Neuronal stem cell (in vitro differentiated cells): ENCODE measurements around the gene STK10.
A peak's percentile ranks its signal among the peaks of the same experiment; 100 is the strongest.

Experiments
- DNase-seq: peaks from one replicate; pipeline ENCODE4 v3.0.0-alpha.2; 2013; ENCODE audit warnings: low spot score
- H2AFZ ChIP-seq: one replicate; pipeline ENCODE4 v1.6.1; 2013; ENCODE audit warnings: mild to moderate bottlenecking, low read length, inconsistent platforms
- H2AK5ac ChIP-seq: 2 replicates; pipeline ENCODE4 v1.6.1; 2013; ENCODE audit warnings: low read depth, mild to moderate bottlenecking, inconsistent platforms, low read length, moderate library complexity, mixed read lengths
- H2BK120ac ChIP-seq: 2 replicates; pipeline ENCODE4 v1.6.1; 2013; ENCODE audit warnings: low read depth, mild to moderate bottlenecking, inconsistent platforms, low read length, moderate library complexity, mixed read lengths
- H2BK12ac ChIP-seq: one replicate; pipeline ENCODE4 v1.6.1; 2013; ENCODE audit warnings: low read length, inconsistent platforms
- H2BK15ac ChIP-seq: 2 replicates; pipeline ENCODE4 v1.6.1; 2013; ENCODE audit warnings: mild to moderate bottlenecking, low read length, inconsistent platforms, mixed read lengths
- H2BK5ac ChIP-seq: one replicate; pipeline ENCODE4 v1.6.1; 2013; ENCODE audit warnings: inconsistent platforms, mild to moderate bottlenecking, low read length, moderate library complexity
- H3K14ac ChIP-seq: one replicate; pipeline ENCODE4 v1.6.1; 2013; ENCODE audit warnings: low read length, inconsistent platforms
- H3K18ac ChIP-seq: 2 replicates; pipeline ENCODE4 v1.6.1; 2013; ENCODE audit warnings: low read length, inconsistent platforms
- H3K23ac ChIP-seq: 2 replicates; pipeline ENCODE4 v1.6.1; 2013; ENCODE audit warnings: low read depth, mild to moderate bottlenecking, mixed read lengths, low read length, inconsistent platforms; ENCODE audit not compliant: poor library complexity
- H3K27ac ChIP-seq: replicated peaks from 3 replicates; pipeline ENCODE4 v1.5.1; 2013; ENCODE audit warnings: low read length, inconsistent platforms
- H3K27me3 ChIP-seq, 3 experiments: 2 replicates each; pipeline ENCODE4 v1.6.1; 2013; ENCODE audit warnings: low read length in 3 of 3, mild to moderate bottlenecking in 2 of 3, inconsistent platforms in 1 of 3, low read depth in 1 of 3, mixed read lengths in 1 of 3, moderate library complexity in 1 of 3; ENCODE audit not compliant: control insufficient read depth in 3 of 3, insufficient read depth in 3 of 3
- H3K36me3 ChIP-seq, 2 donors: replicated peaks in 1 of 2; 2 replicates each; pipeline ENCODE4 v1.6.1; 2013; ENCODE audit warnings: low read length in 2 of 2; ENCODE audit not compliant: control insufficient read depth in 2 of 2, insufficient read depth in 2 of 2
- H3K4ac ChIP-seq: 2 replicates; pipeline ENCODE4 v1.6.1; 2013; ENCODE audit warnings: inconsistent platforms, mild to moderate bottlenecking, low read length, moderate library complexity
- H3K4me1 ChIP-seq, 2 donors: 1 replicate in 1 of 2; 2 replicates in 1 of 2; pipeline ENCODE4 v1.6.1; 2013; ENCODE audit warnings: low read length in 2 of 2, low read depth in 1 of 2; ENCODE audit not compliant: control insufficient read depth in 2 of 2, insufficient read depth in 1 of 2
- H3K4me2 ChIP-seq: one replicate; pipeline ENCODE4 v1.6.1; 2013; ENCODE audit warnings: mild to moderate bottlenecking, low read length, inconsistent platforms; ENCODE audit not compliant: insufficient read depth, poor library complexity, severe bottlenecking
- H3K4me3 ChIP-seq, 2 donors: 2 replicates each; pipeline ENCODE4 v1.5.1; 2013; ENCODE audit warnings: low read length in 2 of 2, mild to moderate bottlenecking in 2 of 2, inconsistent platforms in 1 of 2, moderate library complexity in 1 of 2
- H3K79me1 ChIP-seq: one replicate; pipeline ENCODE4 v1.6.1; 2013; ENCODE audit warnings: low read depth, mild to moderate bottlenecking, inconsistent platforms, low read length, moderate library complexity
- H3K9ac ChIP-seq: one replicate; pipeline ENCODE4 v1.6.1; 2013; ENCODE audit warnings: mild to moderate bottlenecking, low read depth, low read length, inconsistent platforms; ENCODE audit not compliant: poor library complexity
- H3K9me3 ChIP-seq, 2 donors: replicated peaks in 1 of 2; 2 replicates each; pipeline versions ENCODE3 to v1.6.1; 2013; ENCODE audit warnings: low read length in 2 of 2, mild to moderate bottlenecking in 2 of 2, inconsistent platforms in 1 of 2, low read depth in 1 of 2, mixed read lengths in 1 of 2, moderate library complexity in 1 of 2; ENCODE audit not compliant: control insufficient read depth in 2 of 2, insufficient read depth in 1 of 2
- H4K8ac ChIP-seq: one replicate; pipeline ENCODE4 v1.6.1; 2013; ENCODE audit warnings: low read depth, mild to moderate bottlenecking, inconsistent platforms, low read length, moderate library complexity
- H4K91ac ChIP-seq: one replicate; pipeline ENCODE4 v1.6.1; 2013; ENCODE audit warnings: low read length, low read depth, mild to moderate bottlenecking, inconsistent platforms; ENCODE audit not compliant: poor library complexity
- WGBS, 2 donors: extraction: QIAGEN DNeasy Blood & Tissue Kit; methylation state at CpG; one replicate each; pipeline ENCODE4 v1.1.7; 2013; ENCODE audit warnings: missing lambda C conversion rate in 2 of 2, mixed read lengths in 1 of 2; ENCODE audit not compliant: insufficient read length in 2 of 2, insufficient replicate concordance in 1 of 2; ENCODE audit errors: extremely low coverage in 2 of 2; 5-methylcytosine and 5-hydroxymethylcytosine counted together

Gene STK10

DNA sequence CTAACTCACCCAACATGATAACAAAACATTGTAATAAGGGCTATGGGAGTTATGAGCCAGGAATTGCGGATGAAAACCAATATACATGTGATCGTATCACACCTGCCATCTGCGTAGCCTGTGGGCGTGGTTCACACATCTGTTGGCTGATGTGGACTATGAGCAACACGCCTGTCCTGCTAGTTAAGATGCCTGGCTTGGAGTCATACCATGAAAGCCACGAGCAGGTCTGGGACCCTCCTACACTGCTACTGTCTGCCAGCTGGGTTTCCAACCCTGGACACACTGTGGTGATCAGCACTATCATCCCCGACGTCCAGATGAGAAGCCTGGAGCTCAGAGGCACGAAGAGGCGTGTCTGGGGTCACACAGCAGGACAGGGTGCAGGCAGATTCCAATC lies 40.2 kb downstream of the STK10 start:
- Histone ChIP-seq H3K4me1 (peaks cover 0 to 7% of the 10 kb centered on the region in 2 donors), H2BK5ac (no peak overlapping the region), H3K27me3 (no peaks in the 10 kb centered on the region), H2AK5ac (no peak overlapping the region), H3K4ac (no peak overlapping the region), H3K9me3 (no peaks in the 10 kb centered on the region), H2BK15ac (no peak overlapping the region), H3K27ac (no peak overlapping the region), H4K91ac (no peak overlapping the region), H3K14ac (no peak overlapping the region), H3K36me3 (no peaks in the 10 kb centered on the region), H3K23ac (no peak overlapping the region), H2AFZ (no peak overlapping the region), H3K9ac (no peak overlapping the region), H3K4me3 (no peak overlapping the region), H2BK12ac (no peak overlapping the region), H4K8ac (no peak overlapping the region), H2BK120ac (no peak overlapping the region), H3K18ac (no peak overlapping the region), H3K4me2 (no peak overlapping the region), H3K79me1 (no peaks in the 10 kb centered on the region)
- no peak for DNase-seq
- no CpG with 5 or more reads among the region's 10 CpGs for WGBS, 2 donors

GRCh38 chr5:172146748-172147092 lies 41.3 kb downstream of the STK10 start:
- Histone ChIP-seq H2BK5ac (no peak overlapping the region), H4K8ac (no peak overlapping the region), H2BK120ac (no peak overlapping the region), H4K91ac (no peak overlapping the region), H2AK5ac (no peak overlapping the region), H3K4me1 (peaks cover 2 to 7% of the 10 kb centered on the region in 2 donors), H3K18ac (no peak overlapping the region), H2AFZ (no peak overlapping the region), H2BK12ac (no peak overlapping the region), H3K23ac (no peak overlapping the region), H3K79me1 (no peaks in the 10 kb centered on the region), H3K9ac (no peak overlapping the region), H3K4ac (no peak overlapping the region), H3K9me3 (no peaks in the 10 kb centered on the region), H2BK15ac (no peak overlapping the region), H3K4me3 (no peak overlapping the region), H3K14ac (no peak overlapping the region), H3K36me3 (no peaks in the 10 kb centered on the region), H3K4me2 (no peak overlapping the region), H3K27me3 (no peaks in the 10 kb centered on the region), H3K27ac (no peak overlapping the region)
- WGBS, 2 donors = no CpG with 5 or more reads among the region's 9 CpGs
- no peak for DNase-seq

- Histone ChIP-seq H2BK120ac (no peak overlapping the region), H2AK5ac (peak overlapping the region; percentile 34), H3K9me3 (no peaks in the 10 kb centered on the region), H3K4me3 (peak overlapping the region in 1 of 2 donors; percentile 69), H3K27me3 (no peaks in the 10 kb centered on the region), H2BK15ac (peak overlapping the region; percentile 14), H3K79me1 (no peaks in the 10 kb centered on the region), H3K9ac (peak overlapping the region; percentile 4), H4K8ac (no peak overlapping the region), H3K4me1 (peaks cover 4 to 7% of the 10 kb centered on the region in 2 donors), H3K18ac (peak overlapping the region; percentile 79), H3K27ac (no peak overlapping the region), H3K36me3 (no peaks in the 10 kb centered on the region), H2BK12ac (no peak overlapping the region), H3K4ac (no peak overlapping the region), H2AFZ (no peak overlapping the region), H4K91ac (no peak overlapping the region), H2BK5ac (no peak overlapping the region), H3K14ac (no peak overlapping the region), H3K23ac (peak overlapping the region; percentile 38), H3K4me2 (no peak overlapping the region)
- 100% methylated on average over 2 of the region's 21 CpGs; no CpG with 5 or more reads in 1 of the 2 donors for WGBS, 2 donors
- no peak for DNase-seq
Measured at GRCh38 chr5:172145870-172146747, 41.9 kb downstream of the STK10 start.

- no peaks in the 10 kb centered on the region for H3K9me3 ChIP-seq
- H3K18ac ChIP-seq = no peak overlapping the region
- no peaks in the 10 kb centered on the region for H3K36me3 ChIP-seq
- no peak overlapping the region for H3K4ac ChIP-seq
- no peak overlapping the region for H4K91ac ChIP-seq
- no CpG with 5 or more reads among the region's 15 CpGs for WGBS, 2 donors
- no peaks in the 10 kb centered on the region for H3K27me3 ChIP-seq
- no peak for DNase-seq
- H3K9ac ChIP-seq = no peak overlapping the region
- no peak overlapping the region for H3K14ac ChIP-seq
- no peak overlapping the region for H3K27ac ChIP-seq
- peak overlapping the region in 1 of 2 donors; percentile 69 for H3K4me3 ChIP-seq
- H2BK5ac ChIP-seq = no peak overlapping the region
- no peak overlapping the region for H3K23ac ChIP-seq
- no peak overlapping the region for H2BK120ac ChIP-seq
- H2BK15ac ChIP-seq = peak overlapping the region; percentile 14
- H2AFZ ChIP-seq = no peak overlapping the region
- no peaks in the 10 kb centered on the region for H3K79me1 ChIP-seq
- no peak overlapping the region for H2BK12ac ChIP-seq
- H3K4me2 ChIP-seq = no peak overlapping the region
- peaks cover 4 to 7% of the 10 kb centered on the region in 2 donors for H3K4me1 ChIP-seq
- peak overlapping the region; percentile 34 for H2AK5ac ChIP-seq
- H4K8ac ChIP-seq = no peak overlapping the region
Measured at GRCh38 chr5:172144931-172145869, 42.8 kb downstream of the STK10 start.
